ENCODE measurements around the gene DDX43.

DNA sequence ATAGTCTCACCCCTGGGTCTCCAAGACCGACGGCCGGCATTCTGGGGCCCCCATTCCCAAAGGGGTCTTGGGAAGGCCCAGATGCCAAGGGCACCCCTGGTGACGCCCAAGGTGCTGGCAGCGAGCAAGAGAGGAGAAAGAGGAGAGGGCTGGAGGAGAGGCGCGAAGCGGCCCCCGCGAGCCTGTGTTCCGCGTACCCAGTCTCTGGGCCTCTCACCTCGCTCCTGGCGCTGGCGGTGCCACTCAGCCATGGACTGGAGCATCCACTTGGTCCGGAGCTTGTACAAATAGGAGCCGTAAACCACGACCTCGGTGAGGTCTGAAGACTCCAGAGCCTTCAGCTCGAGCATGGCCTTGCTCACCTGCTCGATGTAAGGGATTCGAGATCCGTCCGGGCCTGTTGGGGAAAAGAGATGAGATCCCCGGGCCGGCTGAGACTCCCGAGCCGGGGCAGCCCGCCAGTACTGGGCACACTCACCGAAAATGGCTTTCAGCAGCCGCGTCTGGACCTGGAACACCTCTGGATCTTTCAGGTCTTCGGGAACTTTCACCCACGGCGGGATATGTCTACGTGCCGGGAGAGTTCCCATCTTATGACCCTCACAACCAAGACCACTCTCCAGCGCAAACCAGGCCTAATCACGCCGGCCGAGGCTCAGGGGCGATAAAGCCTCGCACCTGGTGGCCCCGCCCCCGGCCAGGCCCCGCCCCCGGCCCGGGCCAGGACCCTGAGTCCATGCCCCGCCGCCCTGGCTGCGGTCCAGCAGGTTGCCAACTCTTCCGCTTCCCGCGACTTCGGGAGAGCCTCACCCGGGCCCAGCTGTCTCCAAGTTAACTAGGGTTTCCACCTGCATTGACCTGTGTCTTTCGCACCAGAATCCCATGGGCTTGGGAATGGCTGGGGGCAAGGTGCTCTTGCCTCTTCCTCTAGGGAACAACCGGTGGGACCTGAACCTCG lies 40.7 kb upstream of the DDX43 start, which contains the start of gene DPPA5:
- TF ChIP-seq, protein P1, sequence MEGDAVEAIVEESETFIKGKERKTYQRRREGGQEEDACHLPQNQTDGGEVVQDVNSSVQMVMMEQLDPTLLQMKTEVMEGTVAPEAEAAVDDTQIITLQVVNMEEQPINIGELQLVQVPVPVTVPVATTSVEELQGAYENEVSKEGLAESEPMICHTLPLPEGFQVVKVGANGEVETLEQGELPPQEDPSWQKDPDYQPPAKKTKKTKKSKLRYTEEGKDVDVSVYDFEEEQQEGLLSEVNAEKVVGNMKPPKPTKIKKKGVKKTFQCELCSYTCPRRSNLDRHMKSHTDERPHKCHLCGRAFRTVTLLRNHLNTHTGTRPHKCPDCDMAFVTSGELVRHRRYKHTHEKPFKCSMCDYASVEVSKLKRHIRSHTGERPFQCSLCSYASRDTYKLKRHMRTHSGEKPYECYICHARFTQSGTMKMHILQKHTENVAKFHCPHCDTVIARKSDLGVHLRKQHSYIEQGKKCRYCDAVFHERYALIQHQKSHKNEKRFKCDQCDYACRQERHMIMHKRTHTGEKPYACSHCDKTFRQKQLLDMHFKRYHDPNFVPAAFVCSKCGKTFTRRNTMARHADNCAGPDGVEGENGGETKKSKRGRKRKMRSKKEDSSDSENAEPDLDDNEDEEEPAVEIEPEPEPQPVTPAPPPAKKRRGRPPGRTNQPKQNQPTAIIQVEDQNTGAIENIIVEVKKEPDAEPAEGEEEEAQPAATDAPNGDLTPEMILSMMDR (conservative IDR thresholded peaks at IDR 0.05; ENCODE audit: low read depth, low read length), result no peak
- no peak for TF ChIP-seq EZH2 (IDR thresholded peaks at IDR 0.05; ENCODE audit: borderline replicate concordance, low read depth, low read length, poor library complexity, severe bottlenecking)
